ENCODE measurements around the gene WNT8B. TPM values are rescaled to one million over a fixed set of nuclear protein-coding genes. Genes with fewer than 3 reads are reported as not detected.

The WNT8B gene
- total and polyA plus RNA-seq, 9 of the 15 experiments (the other 6 are each of a cell fraction or from before 2014, with no cell fraction given): not detected

DNA sequence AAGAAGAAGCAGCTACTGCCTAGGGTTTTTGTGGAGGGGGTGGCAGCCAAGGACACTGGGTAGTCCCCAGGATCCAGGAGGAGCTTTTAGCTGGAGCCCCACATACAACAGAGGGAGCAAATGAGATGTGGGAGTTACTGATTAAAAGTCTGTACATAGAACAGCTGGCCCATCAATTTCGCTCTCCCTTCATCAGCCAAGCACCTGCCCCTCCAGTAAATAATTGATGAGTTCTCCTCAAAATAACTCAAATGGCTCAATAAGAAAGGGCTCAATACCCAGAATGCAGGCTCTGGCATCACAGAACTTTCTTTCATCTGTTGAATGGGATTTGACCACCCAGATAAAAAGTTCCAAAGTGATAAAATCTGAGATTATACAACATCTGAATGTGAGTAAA, 15.1 kb upstream of the WNT8B start (continued):
- TF ChIP-seq, protein P1, sequence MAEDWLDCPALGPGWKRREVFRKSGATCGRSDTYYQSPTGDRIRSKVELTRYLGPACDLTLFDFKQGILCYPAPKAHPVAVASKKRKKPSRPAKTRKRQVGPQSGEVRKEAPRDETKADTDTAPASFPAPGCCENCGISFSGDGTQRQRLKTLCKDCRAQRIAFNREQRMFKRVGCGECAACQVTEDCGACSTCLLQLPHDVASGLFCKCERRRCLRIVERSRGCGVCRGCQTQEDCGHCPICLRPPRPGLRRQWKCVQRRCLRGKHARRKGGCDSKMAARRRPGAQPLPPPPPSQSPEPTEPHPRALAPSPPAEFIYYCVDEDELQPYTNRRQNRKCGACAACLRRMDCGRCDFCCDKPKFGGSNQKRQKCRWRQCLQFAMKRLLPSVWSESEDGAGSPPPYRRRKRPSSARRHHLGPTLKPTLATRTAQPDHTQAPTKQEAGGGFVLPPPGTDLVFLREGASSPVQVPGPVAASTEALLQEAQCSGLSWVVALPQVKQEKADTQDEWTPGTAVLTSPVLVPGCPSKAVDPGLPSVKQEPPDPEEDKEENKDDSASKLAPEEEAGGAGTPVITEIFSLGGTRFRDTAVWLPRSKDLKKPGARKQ (CRISPR knock-in tag; IDR thresholded peaks at IDR 0.05): no peak

DNA sequence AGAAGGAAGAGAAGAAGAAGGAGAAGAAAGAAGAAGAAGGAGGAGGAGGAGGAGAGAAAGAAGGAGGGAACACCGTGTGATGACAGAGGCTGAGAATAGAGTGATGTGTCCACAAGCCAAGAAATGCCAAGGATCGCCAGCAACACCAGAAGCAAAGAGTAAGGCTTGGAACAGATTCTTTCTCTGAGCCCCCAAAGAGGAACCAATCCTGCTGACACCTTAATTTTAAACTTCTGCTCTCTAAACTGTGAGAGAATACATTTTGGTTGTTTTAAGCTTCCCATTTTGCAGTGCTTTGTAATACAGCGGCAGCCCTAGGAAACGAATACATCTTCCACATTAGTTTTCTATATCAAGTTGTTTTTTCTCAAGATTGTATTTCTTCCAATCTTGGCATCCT, 13.9 kb upstream of the WNT8B start:
- Histone ChIP-seq H3K9ac (ENCODE audit: insufficient read depth in 1 of 2, low read depth in 2 of 2, low read length in 2 of 2) (no peak overlapping the region), H3K9me3 (replicated peaks; ENCODE audit: control insufficient read depth, insufficient read depth, low read depth, low read length) (no peaks in the 10 kb centered on the region), H3K79me2 (ENCODE audit: control insufficient read depth, insufficient read depth, low read length) (no peaks in the 10 kb centered on the region), H3K4me3 (no peak overlapping the region), H3K36me3 (ENCODE audit: control insufficient read depth, insufficient read depth, low read length) (no peaks in the 10 kb centered on the region), H3K27me3 (ENCODE audit: control insufficient read depth in 2 of 2, insufficient read depth in 2 of 2, low read length in 2 of 2) (no peaks in the 10 kb centered on the region), H3K27ac (ENCODE audit: extremely low read depth, low read depth, low read length) (no peak overlapping the region), H3K4me1 (replicated peaks in 1 of 2; ENCODE audit: control insufficient read depth in 2 of 2, insufficient read depth in 2 of 2, low read length in 2 of 2) (no peaks in the 10 kb centered on the region), H4K20me1 (replicated peaks; ENCODE audit: control insufficient read depth, insufficient read depth, low read length) (no peaks in the 10 kb centered on the region), H2AFZ (ENCODE audit: low read depth, low read length) (no peak overlapping the region), H3K4me2 (ENCODE audit: insufficient read depth, low read length) (no peak overlapping the region), H3K9me1 (ENCODE audit: control insufficient read depth, insufficient read depth, low read length) (no peaks in the 10 kb centered on the region)
- TF ChIP-seq CBFA2T2 (conservative IDR thresholded peaks at IDR 0.05) (no peak), ZNF165 (CRISPR knock-in tag; IDR thresholded peaks at IDR 0.05; ENCODE audit: borderline replicate concordance) (no peak), FOS (IDR thresholded peaks at IDR 0.05; ENCODE audit: extremely low read depth, insufficient read length) (no peak), NR2C1 (IDR thresholded peaks at IDR 0.05) (no peak), NR2C1 (tag; IDR thresholded peaks at IDR 0.05) (no peak), KDM5B (IDR thresholded peaks at IDR 0.05; ENCODE audit: insufficient replicate concordance, low read depth, low read length) (no peak), ZNF143 (CRISPR knock-in tag; IDR thresholded peaks at IDR 0.05) (no peak), YBX1 (IDR thresholded peaks at IDR 0.05) (no peak), HDAC2 (IDR thresholded peaks at IDR 0.05) (no peak)
- BruUV-seq (replicated peaks): no TSS peak
- intact Hi-C loops (cut with micrococcal nuclease) (no loop called here), in situ Hi-C loops (cut with MboI) (no loop called here)
- ChIA-PET CTCF (ENCODE audit: low intra/inter-chr PET ratio) (no interaction called here), POLR2A (interaction anchor here (0.7 kb wide), 1 partner anchor 139 kb away, joined by 4 read pairs; no protein-coding TSS in a partner anchor)
- DNase-seq (ENCODE audit: extremely low read depth in 1 of 4, low spot score in 3 of 4) (no peak), ATAC-seq (no peak), FAIRE-seq (no peak)
- 22% methylated on average over 4 of the region's 4 CpGs for WGBS (ENCODE audit: insufficient coverage, low coverage, missing lambda C conversion rate)
